ENCODE results near the gene FAM25G.
"Not testable (repeated sequence)": the region's sequence is repeated elsewhere in the genome, so short reads cannot be mapped to it uniquely, and the experiment has no call there.

FAM25G gene

GRCh38 chr10:47491600-47491999 lies at the start of gene FAM25G:
Gene FAM25G, minus strand, starts transcription at chr10:47491700. Its CDS starts 26 bp downstream, at chr10:47491674.
- not testable (repeated sequence) for DNase-seq (ENCODE audit: low spot score)

- DNase-seq (ENCODE audit: low spot score): not testable (repeated sequence)
Observed at GRCh38 chr10:47536430-47536829, 44.9 kb upstream of the FAM25G start.

GRCh38 chr10:47523475-47523874 lies 32.0 kb upstream of the FAM25G start, which contains the start of gene AGAP9:
Gene AGAP9, minus strand, starts transcription at chr10:47523638. Its CDS starts 112 bp downstream, at chr10:47523526.
- DNase-seq (ENCODE audit: low spot score): not testable (repeated sequence)

GRCh38 chr10:47502313-47502712 lies 10.8 kb upstream of the FAM25G start:
- not testable (repeated sequence) for DNase-seq (ENCODE audit: low spot score)

GRCh38 chr10:47494226-47494625 lies 2.7 kb upstream of the FAM25G start:
- not testable (repeated sequence) for DNase-seq (ENCODE audit: low spot score)

- not testable (repeated sequence) for DNase-seq (ENCODE audit: low spot score)
Observed at GRCh38 chr10:47489630-47490029, 1.9 kb downstream of the FAM25G start.

- DNase-seq (ENCODE audit: low spot score): not testable (repeated sequence)
Observed at GRCh38 chr10:47485943-47486342, 5.6 kb downstream of the FAM25G start.

- DNase-seq (ENCODE audit: low spot score): not testable (repeated sequence)
Observed at GRCh38 chr10:47484786-47485185, 6.7 kb downstream of the FAM25G start.

- DNase-seq (ENCODE audit: low spot score): not testable (repeated sequence)
Observed at GRCh38 chr10:47483923-47484322, 7.6 kb downstream of the FAM25G start, which contains the start of gene ANXA8. Gene ANXA8, minus strand, starts transcription at chr10:47484115. Its CDS starts 182 bp downstream, at chr10:47483933.

GRCh38 chr10:47482367-47482766 lies 9.1 kb downstream of the FAM25G start:
- DNase-seq (ENCODE audit: low spot score): not testable (repeated sequence)

- DNase-seq (ENCODE audit: low spot score): not testable (repeated sequence)
Observed at GRCh38 chr10:47481768-47482181, 9.7 kb downstream of the FAM25G start.

- DNase-seq (ENCODE audit: low spot score): not testable (repeated sequence)
Observed at GRCh38 chr10:47481182-47481766, 10.2 kb downstream of the FAM25G start.

GRCh38 chr10:47480133-47480532 lies 11.4 kb downstream of the FAM25G start:
- DNase-seq (ENCODE audit: low spot score): not testable (repeated sequence)

- DNase-seq (ENCODE audit: low spot score): not testable (repeated sequence)
Observed at GRCh38 chr10:47478114-47478513, 13.4 kb downstream of the FAM25G start.

- DNase-seq (ENCODE audit: low spot score): not testable (repeated sequence)
Observed at GRCh38 chr10:47477078-47477477, 14.4 kb downstream of the FAM25G start.

GRCh38 chr10:47475101-47475500 lies 16.4 kb downstream of the FAM25G start:
- DNase-seq (ENCODE audit: low spot score): not testable (repeated sequence)

GRCh38 chr10:47473516-47473915 lies 18.0 kb downstream of the FAM25G start:
- not testable (repeated sequence) for DNase-seq (ENCODE audit: low spot score)

GRCh38 chr10:47472647-47473046 lies 18.9 kb downstream of the FAM25G start:
- DNase-seq (ENCODE audit: low spot score): not testable (repeated sequence)

GRCh38 chr10:47472072-47472471 lies 19.4 kb downstream of the FAM25G start:
- DNase-seq (ENCODE audit: low spot score): not testable (repeated sequence)

- DNase-seq (ENCODE audit: low spot score): not testable (repeated sequence)
Observed at GRCh38 chr10:47468731-47469528, 22.6 kb downstream of the FAM25G start.

- not testable (repeated sequence) for DNase-seq (ENCODE audit: low spot score)
Observed at GRCh38 chr10:47467957-47468356, 23.5 kb downstream of the FAM25G start.

- not testable (repeated sequence) for DNase-seq (ENCODE audit: low spot score)
Observed at GRCh38 chr10:47467458-47467857, 24.0 kb downstream of the FAM25G start.

Data from LoVo (cell line).